Fibroblast of gingiva (primary cell): Measurements from ENCODE around the gene MZT2A.
"Not testable (repeated sequence)": the region's sequence is repeated elsewhere in the genome, so short reads cannot be mapped to it uniquely, and the experiment has no call there.

Experiments
- DNase-seq: peaks from one replicate; pipeline ENCODE4 v3.0.0-alpha.2; 2011; ENCODE audit warnings: low read depth

The MZT2A gene

DNA sequence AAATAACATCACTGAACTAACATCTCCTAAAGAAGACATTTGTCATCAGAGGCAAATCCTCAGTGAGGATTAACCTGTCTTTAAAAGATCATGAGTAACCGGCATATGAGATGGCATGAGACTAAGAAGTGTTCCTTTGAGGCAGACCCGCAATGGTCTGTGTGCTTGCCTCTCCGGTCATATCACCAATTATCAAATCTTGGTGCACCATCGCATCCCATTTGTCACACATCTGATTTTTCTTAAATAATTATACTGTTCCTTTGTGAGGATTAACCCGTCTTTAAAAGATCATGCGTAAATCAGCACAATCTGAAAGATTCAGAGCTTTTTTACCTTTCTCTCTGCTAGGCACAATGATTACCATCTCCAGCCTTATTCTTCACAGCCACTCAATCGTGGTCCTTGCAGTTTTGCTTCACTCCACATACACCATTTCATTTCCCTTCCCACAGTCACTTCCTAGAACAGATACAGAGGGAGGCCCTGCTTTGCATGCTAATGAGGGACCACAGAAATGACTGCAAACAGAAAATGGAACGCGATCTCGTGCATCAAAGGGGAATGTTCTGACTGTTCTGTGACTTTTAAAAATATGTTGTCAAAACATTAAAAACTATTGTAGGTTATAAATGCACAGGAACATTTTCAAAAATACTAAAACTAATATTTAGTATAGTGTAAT is 40.8 kb downstream of the MZT2A start:
- DNase-seq: not testable (repeated sequence)

DNA sequence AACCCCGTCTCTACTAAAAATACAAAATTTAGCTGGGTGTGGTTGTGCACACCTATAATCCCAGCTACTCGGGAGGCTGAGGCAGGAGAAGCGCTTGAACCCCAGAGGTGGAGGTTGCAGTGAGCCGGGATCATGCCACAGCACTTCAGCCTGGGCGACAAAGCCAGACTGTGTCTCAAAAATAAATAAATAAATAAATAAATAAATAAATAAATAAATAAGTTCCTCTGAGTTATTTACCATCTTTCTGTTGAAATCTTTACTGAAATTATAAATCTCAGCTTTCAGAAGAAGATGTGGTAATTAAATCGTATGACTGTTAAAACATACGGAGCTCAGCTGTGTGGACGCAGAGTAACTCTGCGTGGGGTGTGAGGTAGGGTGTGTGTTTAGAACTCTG is 44.2 kb downstream of the MZT2A start:
- DNase-seq: not testable (repeated sequence)

GRCh38 chr2:131445896-131446295 is 46.3 kb downstream of the MZT2A start:
- DNase-seq: no peak

- not testable (repeated sequence) for DNase-seq
These were observed 46.7 kb downstream of the MZT2A start for GRCh38 chr2:131445515-131445797.

- not testable (repeated sequence) for DNase-seq
These were observed 47.3 kb downstream of the MZT2A start for GRCh38 chr2:131444736-131445514.

GRCh38 chr2:131440742-131441468 is 51.3 kb downstream of the MZT2A start:
- not testable (repeated sequence) for DNase-seq
